Peyer's patch (tissue), 4 donors: ENCODE measurements around the gene CACTIN. TPM values are rescaled to one million over a fixed set of nuclear protein-coding genes. Genes with fewer than 3 reads are reported as not detected.
A peak's percentile ranks its signal among the peaks of the same experiment; 100 is the strongest.
"Not testable (repeated sequence)": the region's sequence is repeated elsewhere in the genome, so short reads cannot be mapped to it uniquely, and the experiment has no call there.

ENCODE experiments used
- DNase-seq, 3 donors: peaks; one replicate each; pipeline ENCODE4 v3.0.0-alpha.2; 2017 to 2019
- H3K27ac ChIP-seq, 4 donors: fragments of 200-600 bp; sonication (generic); one replicate each; pipeline ENCODE4 v1.5.1; 2016 to 2019
- H3K27me3 ChIP-seq, 2 donors: fragments of 200-600 bp; sonication (generic); one replicate each; pipeline ENCODE4 v1.5.1; 2019
- H3K36me3 ChIP-seq, 3 donors: fragments of 200-600 bp; sonication (generic); one replicate each; pipeline ENCODE4 v1.5.1; 2016 to 2019
- H3K4me1 ChIP-seq, 4 donors: fragments of 200-600 bp; sonication (generic); one replicate each; pipeline ENCODE4 v1.5.1; 2016 to 2019
- H3K4me3 ChIP-seq, 4 donors: fragments of 200-600 bp; sonication (generic); 1 replicate in 3 of 4; 2 replicates in 1 of 4; pipeline ENCODE4 v1.5.1; 2016 to 2019; ENCODE audit warnings: mild to moderate bottlenecking in 1 of 4
- H3K9me3 ChIP-seq, 4 donors: fragments of 200-600 bp; sonication (generic); one replicate each; pipeline ENCODE4 v1.5.1; 2016 to 2019; ENCODE audit warnings: mild to moderate bottlenecking in 1 of 4
- POLR2A ChIP-seq, 2 donors: fragments of 450-650 bp; IDR thresholded peaks; one replicate each; pipeline ENCODE4 v1.5.1; 2017; ENCODE audit warnings: antibody characterized with exemption in 2 of 2, mild to moderate bottlenecking in 2 of 2, moderate library complexity in 2 of 2
- total RNA-seq, 4 donors: library from RNA; depleted of rRNA; stranded (reverse); fragments of >200 nt; gene quantifications; one replicate each; pipeline ENCODE4 v1.1.0, GENCODE V29; 2016
- TF ChIP-seq, protein P1 (sequence below), 6 experiments: fragments of 450-650 bp in 4 of 6; fragments of 200-600 bp in 2 of 6; sonication (generic) in 1 of 6; IDR thresholded peaks; one replicate each; pipeline ENCODE4 v1.5.1; 2017 to 2019; ENCODE audit warnings: antibody characterized with exemption in 6 of 6, mild to moderate bottlenecking in 3 of 6, moderate library complexity in 1 of 6

Gene CACTIN
- total RNA-seq, 4 donors from 2014 or later, result 21.2 to 60.2 (median 33.3) TPM

DNA sequence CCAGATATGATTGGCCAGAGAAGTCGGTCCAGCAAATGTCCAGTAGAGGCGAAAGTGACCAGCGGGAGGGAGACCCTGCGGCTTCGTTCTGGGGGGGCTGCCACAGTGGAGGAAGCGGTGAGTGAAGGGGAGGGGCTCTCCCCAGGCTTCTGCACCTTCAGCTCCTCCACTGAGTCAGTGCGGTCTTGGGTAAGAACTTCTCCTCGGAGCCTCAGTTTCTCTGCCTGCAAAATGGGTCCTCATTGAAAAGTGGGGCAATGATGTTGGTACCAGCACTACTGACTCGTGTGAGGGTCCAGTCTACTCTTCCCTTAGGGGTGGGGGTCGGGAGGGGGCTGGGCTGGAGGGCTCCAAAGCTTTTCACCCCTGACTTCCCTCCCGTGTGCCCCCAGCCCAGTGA is 37.2 kb downstream of the CACTIN start:
- no peaks in the 10 kb centered on the region for H3K9me3 ChIP-seq
- no peak overlapping the region for H3K4me3 ChIP-seq
- H3K27ac ChIP-seq, result no peak overlapping the region

DNA sequence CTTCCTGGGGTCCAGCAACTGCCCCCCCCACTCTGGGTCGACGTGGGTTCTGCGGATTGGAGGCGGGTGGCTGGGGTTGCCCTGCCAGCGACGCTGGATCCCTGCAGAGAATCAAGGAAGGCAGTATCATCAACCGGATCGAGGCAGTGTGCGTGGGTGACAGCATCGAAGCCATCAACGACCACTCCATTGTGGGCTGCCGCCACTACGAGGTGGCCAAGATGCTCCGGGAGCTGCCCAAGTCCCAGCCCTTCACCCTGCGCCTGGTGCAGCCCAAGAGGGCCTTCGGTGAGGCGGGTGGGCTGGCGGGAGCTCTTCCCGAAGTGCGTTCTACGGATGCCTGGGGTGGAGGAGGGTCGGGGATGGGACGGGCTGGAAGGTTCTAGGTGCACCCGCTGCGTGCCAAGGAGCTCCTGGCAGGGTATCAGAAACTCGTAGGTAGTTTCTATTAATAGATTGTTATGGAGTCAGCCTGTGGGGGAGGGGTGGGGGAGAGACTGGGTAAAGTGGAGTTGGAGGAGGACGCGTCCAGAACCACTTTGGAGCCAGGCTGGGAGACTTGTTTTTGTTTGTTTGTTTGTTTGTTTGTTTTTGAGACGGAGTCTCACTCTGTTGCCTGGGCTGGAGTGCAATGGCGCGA is 39.8 kb downstream of the CACTIN start:
- Histone ChIP-seq H3K4me1 (peaks cover 0 to 12% (median 0%) of the 10 kb centered on the region in 4 donors), H3K4me3 (no peak overlapping the region), H3K27me3 (no peaks in the 10 kb centered on the region), H3K9me3 (no peaks in the 10 kb centered on the region), H3K36me3 (no peaks in the 10 kb centered on the region), H3K27ac (no peak overlapping the region)
- TF ChIP-seq, protein P1, sequence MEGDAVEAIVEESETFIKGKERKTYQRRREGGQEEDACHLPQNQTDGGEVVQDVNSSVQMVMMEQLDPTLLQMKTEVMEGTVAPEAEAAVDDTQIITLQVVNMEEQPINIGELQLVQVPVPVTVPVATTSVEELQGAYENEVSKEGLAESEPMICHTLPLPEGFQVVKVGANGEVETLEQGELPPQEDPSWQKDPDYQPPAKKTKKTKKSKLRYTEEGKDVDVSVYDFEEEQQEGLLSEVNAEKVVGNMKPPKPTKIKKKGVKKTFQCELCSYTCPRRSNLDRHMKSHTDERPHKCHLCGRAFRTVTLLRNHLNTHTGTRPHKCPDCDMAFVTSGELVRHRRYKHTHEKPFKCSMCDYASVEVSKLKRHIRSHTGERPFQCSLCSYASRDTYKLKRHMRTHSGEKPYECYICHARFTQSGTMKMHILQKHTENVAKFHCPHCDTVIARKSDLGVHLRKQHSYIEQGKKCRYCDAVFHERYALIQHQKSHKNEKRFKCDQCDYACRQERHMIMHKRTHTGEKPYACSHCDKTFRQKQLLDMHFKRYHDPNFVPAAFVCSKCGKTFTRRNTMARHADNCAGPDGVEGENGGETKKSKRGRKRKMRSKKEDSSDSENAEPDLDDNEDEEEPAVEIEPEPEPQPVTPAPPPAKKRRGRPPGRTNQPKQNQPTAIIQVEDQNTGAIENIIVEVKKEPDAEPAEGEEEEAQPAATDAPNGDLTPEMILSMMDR (IDR thresholded peaks at IDR 0.05), result no peak
- TF ChIP-seq POLR2A (IDR thresholded peaks at IDR 0.05), result no peak
- DNase-seq, result no peak

More for the DNA sequence above, 37.2 kb downstream of the CACTIN start:
- no peak for TF ChIP-seq POLR2A (IDR thresholded peaks at IDR 0.05)
- TF ChIP-seq, protein P1 (IDR thresholded peaks at IDR 0.05), result no peak
- DNase-seq, result no peak
- H3K36me3 ChIP-seq, result no peaks in the 10 kb centered on the region
- H3K4me1 ChIP-seq, result peaks cover 0 to 12% (median 0%) of the 10 kb centered on the region in 4 donors
- H3K27me3 ChIP-seq, result no peaks in the 10 kb centered on the region

DNA sequence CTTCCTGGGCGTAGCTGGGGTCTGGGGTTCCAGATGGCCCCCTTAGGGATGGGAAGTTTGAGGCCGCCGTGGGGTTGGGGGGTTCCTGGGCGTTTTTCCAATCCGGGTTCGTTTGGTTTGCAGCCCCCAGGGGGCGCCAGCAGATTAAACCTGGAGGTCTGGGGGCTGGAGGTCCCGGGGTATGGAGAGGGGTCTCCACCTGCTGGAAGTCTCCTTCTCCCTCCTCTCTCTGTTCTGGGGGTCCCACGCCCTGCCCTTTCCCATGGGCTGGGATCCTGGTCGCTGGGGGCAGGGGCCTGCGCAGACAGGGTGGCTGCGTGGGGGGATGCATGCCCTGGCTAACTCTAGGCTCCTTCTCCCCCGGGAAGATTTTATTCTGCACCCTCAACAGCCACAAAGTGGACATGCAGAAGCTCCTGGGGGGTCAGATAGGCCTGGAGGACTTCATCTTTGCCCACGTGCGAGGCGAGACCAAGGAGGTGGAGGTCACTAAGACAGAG is 40.4 kb downstream of the CACTIN start:
- DNase-seq, result peak in 1 of 3 donors; percentile 49

DNA sequence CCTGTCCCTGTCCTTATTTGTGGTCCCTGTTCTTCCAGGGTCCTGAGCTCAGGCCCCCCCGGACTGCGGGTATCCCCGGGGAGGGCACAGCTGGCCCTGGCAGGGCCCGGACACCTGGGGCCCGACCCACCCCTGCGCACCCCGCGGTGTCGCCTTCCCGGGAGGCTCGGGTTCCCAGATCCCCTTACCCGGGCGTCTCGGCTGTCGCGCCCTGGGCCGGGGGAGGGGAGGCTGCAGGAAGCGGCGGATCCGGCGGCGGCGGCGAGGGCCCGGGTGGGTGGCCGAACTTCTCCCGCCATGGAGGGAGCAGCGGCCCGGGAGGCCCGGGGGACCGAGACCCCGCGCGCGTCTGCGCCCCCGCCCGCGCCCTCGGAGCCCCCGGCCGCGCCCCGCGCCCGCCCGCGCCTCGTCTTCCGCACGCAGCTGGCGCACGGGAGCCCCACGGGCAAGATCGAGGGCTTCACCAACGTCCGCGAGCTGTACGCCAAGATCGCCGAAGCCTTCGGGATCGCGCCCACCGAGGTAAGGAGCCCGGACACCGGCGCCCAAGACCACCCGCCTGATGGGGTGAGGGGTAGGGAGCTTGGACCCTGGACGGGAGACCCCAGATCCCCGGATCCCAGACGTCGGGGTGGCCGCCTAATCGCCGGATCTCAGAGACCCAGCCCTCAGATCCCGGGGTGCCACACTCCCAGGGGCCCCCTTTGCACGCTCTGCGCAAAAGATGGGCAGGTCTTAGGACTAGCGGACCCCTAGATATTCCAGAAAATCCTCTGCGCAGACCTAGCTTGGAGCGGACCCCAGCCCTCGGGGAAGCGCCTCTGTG is 41.1 kb downstream of the CACTIN start, which contains the start of gene GIPC3:
GIPC3 (plus strand) TSS at position 178 of the 826 bp plus-strand sequence; CDS start at position 298, 120 bp downstream.
- Histone ChIP-seq H3K27me3 (no peaks in the 10 kb centered on the region), H3K27ac (peak within 1 kb of the TSS in 3 of 4 donors; percentile 19 to 50 (median 27)), H3K4me3 (peak within 1 kb of the TSS; percentile 12 to 55 (median 46)), H3K9me3 (no peaks in the 10 kb centered on the region), H3K36me3 (no peaks in the 10 kb centered on the region), H3K4me1 (peaks cover 0 to 12% (median 0%) of the 10 kb centered on the region in 4 donors)
- TF ChIP-seq POLR2A (IDR thresholded peaks at IDR 0.05), result no peak
- TF ChIP-seq, protein P1 (IDR thresholded peaks at IDR 0.05), result no peak
- no peak for DNase-seq

More for the DNA sequence above, 40.4 kb downstream of the CACTIN start:
- Histone ChIP-seq H3K36me3 (no peaks in the 10 kb centered on the region), H3K27me3 (no peaks in the 10 kb centered on the region), H3K4me1 (peaks cover 0 to 12% (median 0%) of the 10 kb centered on the region in 4 donors), H3K4me3 (peak overlapping the region; percentile 12 to 55 (median 46)), H3K27ac (peak overlapping the region in 3 of 4 donors; percentile 19 to 50 (median 27)), H3K9me3 (no peaks in the 10 kb centered on the region)
- TF ChIP-seq POLR2A (IDR thresholded peaks at IDR 0.05), result no peak
- TF ChIP-seq, protein P1 (IDR thresholded peaks at IDR 0.05), result peak; percentile 34 to 50 (median 38)

DNA sequence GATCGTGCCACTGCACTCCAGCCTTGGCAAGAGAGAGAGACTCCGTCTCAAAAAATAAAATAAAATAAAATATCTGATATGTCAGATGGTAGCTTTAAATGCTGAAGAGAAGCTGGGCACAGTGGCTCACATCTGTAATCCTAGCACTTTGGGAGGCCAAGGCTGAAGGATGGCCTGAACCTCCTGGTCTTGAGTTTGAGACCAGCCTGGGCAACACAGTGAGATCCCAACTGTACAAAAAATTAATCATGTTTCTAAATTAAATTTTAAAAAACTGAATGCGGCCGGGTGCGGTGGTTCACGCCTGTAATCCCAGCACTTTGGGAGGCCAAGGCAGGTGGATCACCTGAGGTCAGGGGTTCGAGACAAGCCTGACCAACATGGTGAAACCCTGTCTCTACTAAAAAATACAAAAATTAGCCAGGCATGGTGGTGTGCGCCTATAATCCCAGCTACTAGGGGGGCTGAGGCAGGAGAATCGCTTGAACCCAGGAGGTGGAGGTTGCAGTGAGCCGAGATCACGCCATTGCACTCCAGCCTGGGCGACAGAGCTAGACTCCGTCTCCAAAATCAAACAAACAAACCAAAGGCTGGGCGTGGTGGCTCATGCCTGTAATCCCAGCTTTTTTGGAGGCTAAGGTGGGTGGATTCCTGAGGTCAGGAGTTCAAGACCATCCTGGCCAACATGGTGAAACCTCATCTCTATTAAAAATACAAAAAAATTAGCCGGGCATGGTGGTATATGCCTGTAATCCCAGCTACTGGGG is 42.4 kb downstream of the CACTIN start:
- H3K27me3 ChIP-seq, H3K27ac ChIP-seq, DNase-seq, H3K9me3 ChIP-seq, H3K36me3 ChIP-seq, H3K4me3 ChIP-seq: not testable (repeated sequence)
- H3K4me1 ChIP-seq, result peaks cover 0 to 12% (median 0%) of the 10 kb centered on the region in 4 donors

DNA sequence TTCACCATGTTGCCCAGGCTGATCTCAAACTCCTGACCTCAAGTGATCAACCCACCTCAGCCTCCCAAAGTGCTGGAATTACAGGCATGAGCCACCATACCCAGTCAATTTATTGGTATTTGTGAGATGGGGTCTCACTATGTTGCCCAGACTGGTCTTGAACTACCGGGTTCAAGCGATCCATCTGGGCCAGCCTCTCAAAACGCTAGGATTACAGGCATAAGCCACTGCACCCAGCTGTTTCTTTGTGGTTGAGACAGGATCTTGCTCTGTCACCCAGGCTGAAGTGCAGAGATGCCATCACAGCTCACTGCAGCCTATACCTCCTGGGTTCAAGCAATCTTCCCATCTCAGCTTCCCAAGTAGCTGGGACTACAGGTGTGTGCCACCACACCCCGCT is 44.8 kb downstream of the CACTIN start:
- H3K27ac ChIP-seq, result peak overlapping the region in 1 of 4 donors; percentile 73
- H3K27me3 ChIP-seq, H3K9me3 ChIP-seq, DNase-seq, H3K36me3 ChIP-seq, H3K4me3 ChIP-seq: not testable (repeated sequence)
- H3K4me1 ChIP-seq, result peaks cover 0 to 13% (median 6%) of the 10 kb centered on the region in 4 donors
